ENCODE results near the gene ABCC10. TPM values are rescaled to one million over a fixed set of nuclear protein-coding genes. Genes with fewer than 3 reads are reported as not detected.
"Not testable (repeated sequence)": the region's sequence is repeated elsewhere in the genome, so short reads cannot be mapped to it uniquely, and the experiment has no call there.

Gene ABCC10
- total RNA-seq, 2 experiments from 2014 or later, result 38.8 to 39.8 TPM

- no peak for DNase-seq
- POLR2A ChIA-PET, result interaction anchor here (0.5 to 1.8 kb wide), 3 partner anchors 16 to 200 kb away, joined by 3 to 7 read pairs (median 4); partner anchors contain the start of gene TJAP1
- Mint-ChIP-seq H3K4me3 (no peak overlapping the region), H3K36me3 (ENCODE audit: low read depth) (no peaks in the 10 kb centered on the region), H3K9me3 (ENCODE audit: insufficient read depth) (no peaks in the 10 kb centered on the region), H3K4me1 (ENCODE audit: low read depth) (peaks cover 20% of the 10 kb centered on the region), H3K27me3 (ENCODE audit: low read depth) (no peaks in the 10 kb centered on the region), H3K27ac (peak overlapping the region; percentile 8)
- ATAC-seq, result no peak
- CTCF ChIA-PET, result interaction anchor here (7.5 kb wide), 1 partner anchor 13 kb away, joined by 65 read pairs; no protein-coding TSS in a partner anchor
These were observed 65.9 kb downstream of the ABCC10 start for GRCh38 chr6:43493230-43493629.

GRCh38 chr6:43493833-43494232 is 66.5 kb downstream of the ABCC10 start:
- Mint-ChIP-seq H3K27me3 (ENCODE audit: low read depth) (no peaks in the 10 kb centered on the region), H3K9me3 (ENCODE audit: insufficient read depth) (no peaks in the 10 kb centered on the region), H3K4me1 (ENCODE audit: low read depth) (peaks cover 20% of the 10 kb centered on the region), H3K27ac (no peak overlapping the region), H3K36me3 (ENCODE audit: low read depth) (no peaks in the 10 kb centered on the region), H3K4me3 (no peak overlapping the region)
- ATAC-seq (no peak), DNase-seq (no peak)
- ChIA-PET POLR2A (interaction anchor here (0.6 to 1.8 kb wide), 3 partner anchors 16 to 56 kb away, joined by 3 to 7 read pairs (median 3); partner anchors contain the start of gene TJAP1), CTCF (interaction anchor here (7.5 kb wide), 1 partner anchor 13 kb away, joined by 65 read pairs; no protein-coding TSS in a partner anchor)

GRCh38 chr6:43494321-43494720 is 67.0 kb downstream of the ABCC10 start:
- CTCF ChIA-PET, result interaction anchor here (7.5 kb wide), 1 partner anchor 12 kb away, joined by 65 read pairs; no protein-coding TSS in a partner anchor
- POLR2A ChIA-PET, result interaction anchor here (1.4 to 1.8 kb wide), 2 partner anchors 17 to 28 kb away, joined by 3 to 7 read pairs; partner anchors contain the start of gene TJAP1
- Mint-ChIP-seq H3K27ac (no peak overlapping the region), H3K9me3 (ENCODE audit: insufficient read depth) (no peaks in the 10 kb centered on the region), H3K36me3 (ENCODE audit: low read depth) (no peaks in the 10 kb centered on the region), H3K4me1 (ENCODE audit: low read depth) (peaks cover 20% of the 10 kb centered on the region), H3K27me3 (ENCODE audit: low read depth) (no peaks in the 10 kb centered on the region), H3K4me3 (no peak overlapping the region)
- ATAC-seq (no peak), DNase-seq (no peak)

GRCh38 chr6:43494766-43495165 is 67.4 kb downstream of the ABCC10 start:
- CTCF ChIA-PET, result interaction anchor here (0.9 to 7.5 kb wide), 4 partner anchors 11 to 266 kb away, joined by 3 to 65 read pairs (median 4); partner anchors contain the start of gene DNPH1
- DNase-seq (no peak), ATAC-seq (no peak)
- Mint-ChIP-seq H3K4me3 (no peak overlapping the region), H3K4me1 (ENCODE audit: low read depth) (peaks cover 20% of the 10 kb centered on the region), H3K36me3 (ENCODE audit: low read depth) (no peaks in the 10 kb centered on the region), H3K27ac (peak overlapping the region; percentile 77), H3K9me3 (ENCODE audit: insufficient read depth) (no peaks in the 10 kb centered on the region), H3K27me3 (ENCODE audit: low read depth) (no peaks in the 10 kb centered on the region)
- POLR2A ChIA-PET, result interaction anchor here (1.4 to 1.7 kb wide), 2 partner anchors 17 to 28 kb away, joined by 3 to 5 read pairs; partner anchors contain the start of gene TJAP1

- Mint-ChIP-seq H3K27ac (peak overlapping the region; percentile 77), H3K9me3 (ENCODE audit: insufficient read depth) (no peaks in the 10 kb centered on the region), H3K36me3 (ENCODE audit: low read depth) (no peaks in the 10 kb centered on the region), H3K27me3 (ENCODE audit: low read depth) (no peaks in the 10 kb centered on the region), H3K4me3 (no peak overlapping the region), H3K4me1 (ENCODE audit: low read depth) (peaks cover 20% of the 10 kb centered on the region)
- CTCF ChIA-PET, result interaction anchor here (0.9 to 7.5 kb wide), 5 partner anchors 9 to 266 kb away, joined by 3 to 65 read pairs (median 3); partner anchors contain the start of gene DNPH1
- no peak for DNase-seq
- ATAC-seq, result peak; percentile 61
- POLR2A ChIA-PET, result interaction anchor here (1.2 to 1.7 kb wide), 3 partner anchors 15 to 27 kb away, joined by 3 to 5 read pairs (median 5); partner anchors contain the start of gene TJAP1
These were observed 68.1 kb downstream of the ABCC10 start for GRCh38 chr6:43495409-43495941.

GRCh38 chr6:43496370-43497128 is 69.2 kb downstream of the ABCC10 start:
- Mint-ChIP-seq H3K9me3 (ENCODE audit: insufficient read depth) (no peaks in the 10 kb centered on the region), H3K36me3 (ENCODE audit: low read depth) (peaks cover 5% of the 10 kb centered on the region), H3K4me1 (ENCODE audit: low read depth) (peaks cover 20% of the 10 kb centered on the region), H3K27ac (no peak overlapping the region), H3K27me3 (ENCODE audit: low read depth) (no peaks in the 10 kb centered on the region), H3K4me3 (no peak overlapping the region)
- no peak for DNase-seq
- ATAC-seq, result no peak
- POLR2A ChIA-PET, result interaction anchor here (1.2 to 1.7 kb wide), 2 partner anchors 16 to 19 kb away, joined by 5 read pairs; partner anchors contain the start of gene TJAP1
- CTCF ChIA-PET, result interaction anchor here (0.6 to 7.5 kb wide), 3 partner anchors 10 to 13 kb away, joined by 3 to 65 read pairs (median 3); no protein-coding TSS in a partner anchor

- Mint-ChIP-seq H3K36me3 (ENCODE audit: low read depth) (peaks cover 5% of the 10 kb centered on the region), H3K27ac (no peak overlapping the region), H3K4me3 (no peak overlapping the region), H3K4me1 (ENCODE audit: low read depth) (peaks cover 20% of the 10 kb centered on the region), H3K27me3 (ENCODE audit: low read depth) (no peaks in the 10 kb centered on the region), H3K9me3 (ENCODE audit: insufficient read depth) (no peaks in the 10 kb centered on the region)
- ATAC-seq (no peak), DNase-seq (no peak)
- POLR2A ChIA-PET, result no interaction called here
- CTCF ChIA-PET, result interaction anchor here (0.6 to 7.5 kb wide), 2 partner anchors 9 to 14 kb away, joined by 3 to 65 read pairs; no protein-coding TSS in a partner anchor
These were observed 69.7 kb downstream of the ABCC10 start for GRCh38 chr6:43497129-43497396.

- Mint-ChIP-seq H3K27ac (no peak overlapping the region), H3K4me1 (ENCODE audit: low read depth) (peaks cover 20% of the 10 kb centered on the region), H3K27me3 (ENCODE audit: low read depth) (no peaks in the 10 kb centered on the region), H3K9me3 (ENCODE audit: insufficient read depth) (no peaks in the 10 kb centered on the region), H3K36me3 (ENCODE audit: low read depth) (peaks cover 9% of the 10 kb centered on the region), H3K4me3 (no peak overlapping the region)
- POLR2A ChIA-PET, result no interaction called here
- DNase-seq, result no peak
- ATAC-seq, result no peak
- CTCF ChIA-PET, result interaction anchor here (7.5 kb wide), 1 partner anchor 9 kb away, joined by 65 read pairs; no protein-coding TSS in a partner anchor
These were observed 70.3 kb downstream of the ABCC10 start for GRCh38 chr6:43497689-43498088.

- DNase-seq; POLR2A ChIA-PET; H3K27me3 Mint-ChIP-seq (ENCODE audit: low read depth); ATAC-seq; H3K9me3 Mint-ChIP-seq (ENCODE audit: insufficient read depth); H3K4me3 Mint-ChIP-seq; H3K36me3 Mint-ChIP-seq (ENCODE audit: low read depth); H3K27ac Mint-ChIP-seq: not testable (repeated sequence)
- peaks cover 20% of the 10 kb centered on the region for H3K4me1 Mint-ChIP-seq (ENCODE audit: low read depth)
- CTCF ChIA-PET, result interaction anchor here (7.5 kb wide), 1 partner anchor 8 kb away, joined by 65 read pairs; no protein-coding TSS in a partner anchor
These were observed 71.0 kb downstream of the ABCC10 start for GRCh38 chr6:43498291-43498690.

GRCh38 chr6:43499028-43499815 is 71.9 kb downstream of the ABCC10 start:
- Mint-ChIP-seq H3K27me3 (ENCODE audit: low read depth) (no peaks in the 10 kb centered on the region), H3K36me3 (ENCODE audit: low read depth) (peaks cover 15% of the 10 kb centered on the region), H3K27ac (no peak overlapping the region), H3K4me3 (no peak overlapping the region), H3K9me3 (ENCODE audit: insufficient read depth) (no peaks in the 10 kb centered on the region), H3K4me1 (ENCODE audit: low read depth) (peaks cover 13% of the 10 kb centered on the region)
- POLR2A ChIA-PET, result interaction anchor here (0.6 kb wide), 1 partner anchor 178 kb away, joined by 6 read pairs; no protein-coding TSS in a partner anchor
- ATAC-seq (no peak), DNase-seq (no peak)
- CTCF ChIA-PET, result no interaction called here

Measured in activated CD8-positive, alpha-beta T cell treated with anti-CD3 and anti-CD28 coated beads, Interleukin-2, amount 10 ng/mL, durations not matched to agents 7 days and 5 days (primary cell).